Nephron progenitor cell (in vitro differentiated cells): Measurements from ENCODE around the gene CRIP2.

ENCODE experiments used
- DNase-seq: peaks from one replicate; pipeline ENCODE4 v3.0.0; 2021
- H3K27ac Mint-ChIP-seq: 2 replicates; pipeline ENCODE4 v1.8.0; 2021; ENCODE audit warnings: mild to moderate bottlenecking, moderate library complexity, mixed read lengths
- H3K27me3 Mint-ChIP-seq: 2 replicates; pipeline ENCODE4 v1.8.0; 2021; ENCODE audit warnings: mild to moderate bottlenecking, low read depth, mixed read lengths; ENCODE audit not compliant: poor library complexity
- H3K36me3 Mint-ChIP-seq: 2 replicates; pipeline ENCODE4 v1.8.0; 2021; ENCODE audit warnings: low read depth, mixed read lengths
- H3K4me1 Mint-ChIP-seq: 2 replicates; pipeline ENCODE4 v1.8.0; 2021; ENCODE audit warnings: mixed read lengths
- H3K4me3 Mint-ChIP-seq: 2 replicates; pipeline ENCODE4 v1.8.0; 2021; ENCODE audit warnings: mild to moderate bottlenecking, moderate library complexity, mixed read lengths
- H3K9me3 Mint-ChIP-seq: 2 replicates; pipeline ENCODE4 v1.8.0; 2021; ENCODE audit warnings: mild to moderate bottlenecking, moderate library complexity, mixed read lengths
- CTCF ChIP-seq: fragments of 200-600 bp; sonication (generic); IDR thresholded peaks from 2 replicates; pipeline ENCODE4 v1.5.0; 2021; ENCODE audit warnings: antibody characterized with exemption

The CRIP2 gene

DNA sequence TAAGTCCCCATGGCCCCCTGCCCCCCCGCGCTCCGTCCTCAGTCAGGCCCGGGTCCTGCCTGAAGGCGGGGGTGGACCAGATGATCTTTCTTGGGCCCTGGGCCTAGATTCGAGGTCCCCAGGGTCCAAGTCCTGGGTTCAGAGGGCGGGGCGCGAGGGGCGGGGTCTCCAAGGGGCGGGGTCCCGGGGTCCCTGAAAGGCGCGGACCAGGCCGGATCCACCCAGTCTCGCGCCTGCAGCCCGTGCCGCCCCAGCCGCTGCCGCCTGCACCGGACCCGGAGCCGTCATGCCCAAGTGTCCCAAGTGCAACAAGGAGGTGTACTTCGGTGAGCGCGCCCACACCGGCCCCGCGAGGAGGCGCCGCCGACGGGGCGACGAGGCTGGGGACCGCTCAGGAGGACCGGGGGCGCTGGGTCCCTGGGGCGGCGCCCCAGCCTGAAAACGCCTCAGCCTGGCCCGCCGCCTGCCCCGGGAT lies 12.4 kb downstream of the CRIP2 start:
- peak; percentile 59 for DNase-seq
- Mint-ChIP-seq H3K27ac (no peak overlapping the region), H3K27me3 (peaks cover 63% of the 10 kb centered on the region), H3K36me3 (no peaks in the 10 kb centered on the region), H3K4me1 (peaks cover 29% of the 10 kb centered on the region), H3K4me3 (peak overlapping the region; percentile 47), H3K9me3 (no peaks in the 10 kb centered on the region)
- no peak for TF ChIP-seq CTCF

DNA sequence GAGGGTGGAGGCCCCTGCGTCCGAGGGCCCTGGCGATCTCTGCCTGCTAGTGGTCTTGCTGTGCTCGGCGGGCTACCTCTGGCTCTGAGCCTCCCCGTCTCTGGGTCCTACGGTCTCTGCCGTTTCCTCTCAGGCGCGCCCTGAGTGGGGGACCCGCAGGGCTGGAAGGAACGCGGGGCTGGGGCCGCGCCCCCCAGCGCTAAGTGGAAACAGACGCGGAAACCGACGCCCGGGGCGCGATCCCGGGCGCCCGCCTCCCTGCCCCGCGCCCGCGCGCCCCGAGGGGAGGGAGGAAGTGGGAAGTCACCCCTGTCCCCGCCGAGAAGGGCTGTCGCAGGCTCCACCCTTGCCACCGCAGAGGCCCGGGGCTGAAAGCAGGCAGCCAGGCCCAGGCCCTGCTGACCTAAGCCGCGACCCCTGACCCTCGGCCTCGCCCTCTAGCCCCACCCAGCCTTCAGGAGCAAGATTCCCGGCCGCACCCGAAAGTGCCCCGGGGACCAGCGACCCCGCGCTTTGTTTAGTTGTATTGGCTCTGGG lies 12.9 kb downstream of the CRIP2 start:
- TF ChIP-seq CTCF = no peak
- Mint-ChIP-seq H3K36me3 (no peaks in the 10 kb centered on the region), H3K4me3 (peak overlapping the region; percentile 32), H3K27me3 (peaks cover 58% of the 10 kb centered on the region), H3K9me3 (no peaks in the 10 kb centered on the region), H3K4me1 (peaks cover 24% of the 10 kb centered on the region), H3K27ac (no peak overlapping the region)
- DNase-seq = peak; percentile 45

DNA sequence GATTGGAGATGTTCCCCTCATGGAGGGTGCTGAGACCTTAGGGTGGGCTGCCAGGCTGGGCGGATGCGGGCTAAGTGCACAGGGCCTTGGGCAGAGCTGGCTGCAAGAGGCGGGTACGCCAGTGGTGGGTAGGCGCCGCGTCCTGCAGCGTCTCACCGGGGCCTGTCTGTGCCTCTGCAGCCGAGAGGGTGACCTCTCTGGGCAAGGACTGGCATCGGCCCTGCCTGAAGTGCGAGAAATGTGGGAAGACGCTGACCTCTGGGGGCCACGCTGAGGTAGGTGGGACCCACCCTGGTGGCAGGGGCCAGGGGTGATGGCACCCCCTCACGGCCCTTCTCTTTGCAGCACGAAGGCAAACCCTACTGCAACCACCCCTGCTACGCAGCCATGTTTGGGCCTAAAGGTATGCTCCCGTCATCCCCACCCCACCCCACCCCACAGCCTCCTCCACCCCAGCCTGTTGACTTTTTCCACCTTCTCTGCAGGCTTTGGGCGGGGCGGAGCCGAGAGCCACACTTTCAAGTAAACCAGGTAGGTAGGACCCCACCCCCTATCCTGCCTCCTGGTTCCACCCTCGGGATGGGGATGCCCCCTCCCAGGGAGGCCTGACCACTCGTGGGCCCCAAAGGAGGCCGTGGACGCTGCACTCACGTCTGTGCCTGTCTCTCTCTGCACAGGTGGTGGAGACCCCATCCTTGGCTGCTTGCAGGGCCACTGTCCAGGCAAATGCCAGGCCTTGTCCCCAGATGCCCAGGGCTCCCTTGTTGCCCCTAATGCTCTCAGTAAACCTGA lies 13.6 kb downstream of the CRIP2 start:
- no peaks in the 10 kb centered on the region for H3K9me3 Mint-ChIP-seq

DNA sequence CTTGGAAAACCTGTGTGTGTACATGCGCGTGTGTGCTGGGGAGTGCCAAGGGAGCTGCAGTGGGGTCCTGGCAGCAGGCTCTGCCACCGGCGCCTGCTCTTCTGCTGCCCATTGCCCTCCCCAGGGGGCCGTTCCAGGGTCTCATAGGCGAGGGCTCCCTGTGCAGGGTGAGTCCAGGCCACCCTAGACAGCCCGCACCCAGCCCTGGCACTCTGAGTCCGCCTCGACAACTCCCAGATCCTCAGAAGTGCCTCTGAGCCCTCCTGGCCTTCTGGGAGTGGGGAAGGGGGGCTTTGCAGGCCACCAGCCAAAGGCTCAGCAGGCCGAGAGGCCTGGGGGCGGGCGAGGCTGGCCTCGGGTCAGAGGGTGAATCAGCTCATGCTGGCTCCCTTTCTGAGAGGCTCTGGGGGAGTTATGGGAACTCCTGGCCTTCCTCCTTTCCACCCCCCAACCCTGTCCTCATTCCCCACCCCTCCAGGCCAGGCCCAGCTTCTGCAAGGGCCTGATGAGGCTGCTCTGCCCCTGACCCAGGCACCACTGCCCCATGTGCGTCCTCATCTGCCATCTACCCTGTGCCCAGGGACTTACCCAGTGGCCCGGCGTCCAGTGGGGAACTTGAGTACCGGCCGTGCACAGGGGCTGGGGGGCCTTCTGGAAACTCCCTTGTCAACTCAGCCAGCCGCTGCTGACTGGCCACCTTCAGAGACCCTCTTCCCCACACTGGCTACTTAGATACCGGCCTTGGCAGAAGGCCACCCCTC lies 14.3 kb downstream of the CRIP2 start:
- DNase-seq = peak; percentile 16
- no peak overlapping the region for H3K27ac Mint-ChIP-seq
- H3K27me3 Mint-ChIP-seq = peaks cover 49% of the 10 kb centered on the region
- peak overlapping the region; percentile 79 for H3K4me3 Mint-ChIP-seq
- TF ChIP-seq CTCF = no peak
- H3K36me3 Mint-ChIP-seq = no peaks in the 10 kb centered on the region
- peaks cover 23% of the 10 kb centered on the region for H3K4me1 Mint-ChIP-seq
- no peaks in the 10 kb centered on the region for H3K9me3 Mint-ChIP-seq

More for the DNA sequence above, 13.6 kb downstream of the CRIP2 start:
- DNase-seq = no peak
- TF ChIP-seq CTCF = no peak
- Mint-ChIP-seq H3K4me3 (no peak overlapping the region), H3K27ac (no peak overlapping the region), H3K27me3 (peaks cover 54% of the 10 kb centered on the region), H3K36me3 (no peaks in the 10 kb centered on the region), H3K4me1 (peaks cover 23% of the 10 kb centered on the region)

DNA sequence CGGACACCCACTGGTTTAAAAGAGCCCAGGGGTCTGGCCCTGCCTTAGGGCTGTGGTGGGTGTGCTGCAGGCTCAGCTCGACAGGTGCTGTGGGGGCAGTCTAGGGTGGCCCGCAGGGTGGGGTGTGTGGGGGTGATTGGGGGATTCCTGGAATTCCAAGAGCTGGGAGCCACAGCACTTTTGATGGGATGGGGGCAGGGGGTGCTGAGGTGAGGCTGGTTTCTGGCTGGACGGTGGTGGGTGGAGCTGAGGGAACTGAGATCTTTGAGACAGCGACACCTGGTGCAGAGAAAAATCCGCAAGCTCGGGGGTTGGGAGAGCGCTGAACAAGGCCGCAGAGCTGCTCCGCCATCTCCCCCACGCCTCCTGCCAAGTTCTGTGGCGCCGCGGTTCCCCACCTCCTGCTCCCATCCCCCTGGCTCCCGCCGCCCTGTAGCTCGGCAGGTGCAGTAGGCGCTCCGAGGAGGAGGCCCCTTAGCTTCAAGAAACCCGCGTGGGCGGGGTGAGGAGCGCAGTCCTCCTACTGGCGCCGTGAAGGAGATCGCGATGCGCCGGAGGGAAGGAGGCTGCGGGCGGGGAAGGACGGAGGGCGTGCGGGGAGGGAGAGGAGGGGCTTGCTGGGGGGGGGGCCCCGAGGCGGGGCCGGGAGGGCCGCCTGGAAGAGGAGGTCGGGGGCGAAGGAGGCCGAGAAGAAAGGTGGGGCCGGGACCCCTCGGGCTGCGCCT lies 15.1 kb downstream of the CRIP2 start:
- peak overlapping the region; percentile 64 for H3K27ac Mint-ChIP-seq
- peaks cover 41% of the 10 kb centered on the region for H3K27me3 Mint-ChIP-seq
- peak overlapping the region; percentile 79 for H3K4me3 Mint-ChIP-seq
- TF ChIP-seq CTCF = peak; percentile 40
- H3K36me3 Mint-ChIP-seq = no peaks in the 10 kb centered on the region
- peak; percentile 83 for DNase-seq
- H3K9me3 Mint-ChIP-seq = no peaks in the 10 kb centered on the region
- H3K4me1 Mint-ChIP-seq = peaks cover 18% of the 10 kb centered on the region
